Prostate gland (tissue), 2 donors: ENCODE data around the gene UNC119. TPM values are rescaled to one million over a fixed set of nuclear protein-coding genes. Genes with fewer than 3 reads are reported as not detected.
A peak's percentile ranks its signal among the peaks of the same experiment; 100 is the strongest.

ENCODE experiments used
- DNase-seq: peaks from one replicate; pipeline ENCODE4 v3.0.0-alpha.2; 2019; ENCODE audit warnings: low spot score
- H3K27ac ChIP-seq, 2 donors: fragments of 200-600 bp; sonication (generic); 2 replicates each; pipeline ENCODE4 v1.5.1; 2017 to 2019
- H3K27me3 ChIP-seq: fragments of 200-600 bp; sonication (generic); replicated peaks from 2 replicates; pipeline ENCODE4 v1.5.1; 2019; ENCODE audit not compliant: insufficient read depth
- H3K36me3 ChIP-seq, 2 donors: fragments of 200-600 bp; sonication (generic); 1 replicate in 1 of 2; 2 replicates in 1 of 2; pipeline versions ENCODE4 v1.5.1 to v1.8.1; 2017 to 2019
- H3K4me1 ChIP-seq: fragments of 200-600 bp; sonication (generic); replicated peaks from 2 replicates; pipeline ENCODE4 v1.5.1; 2019
- H3K4me3 ChIP-seq, 2 donors: fragments of 200-600 bp; sonication (generic); 2 replicates each; pipeline ENCODE4 v1.5.1; 2017 to 2019
- H3K9me3 ChIP-seq: fragments of 200-600 bp; sonication (generic); 2 replicates; pipeline ENCODE4 v1.5.1; 2017
- POLR2A ChIP-seq: fragments of 450-650 bp; IDR thresholded peaks from one replicate; pipeline ENCODE4 v1.6.1; 2016; ENCODE audit warnings: antibody characterized with exemption, mild to moderate bottlenecking
- POLR2AphosphoS5 ChIP-seq: sonication (generic); formaldehyde crosslinking; IDR thresholded peaks from one replicate; pipeline ENCODE4 v1.6.1; 2017; ENCODE audit warnings: antibody characterized with exemption
- WGBS: methylation state at CpG from one replicate; pipeline ENCODE4 v1.1.5; 2018; 5-methylcytosine and 5-hydroxymethylcytosine counted together
- intact Hi-C: fragments of 100-400 bp; cut with DNase I; formaldehyde crosslinking; loops from one replicate; pipeline ENCODE4 v1.14.2; 2022
- total RNA-seq, 2 donors: library from RNA; depleted of rRNA; stranded (reverse); fragments of >200 nt; gene quantifications; one replicate each; pipeline ENCODE4 v1.1.0, GENCODE V29; 2016
- TF ChIP-seq, protein P1 (sequence below), 4 experiments: fragments of 200-600 bp in 2 of 4; fragments of 450-650 bp in 2 of 4; sonication (generic) in 2 of 4; IDR thresholded peaks; 1 replicate in 3 of 4; 2 replicates in 1 of 4; pipeline ENCODE4 v1.5.1; 2016 to 2019; ENCODE audit warnings: antibody characterized with exemption in 4 of 4, mild to moderate bottlenecking in 2 of 4, moderate library complexity in 2 of 4

Gene UNC119
- 100 to 1,000 TPM in 1 of 2 donors, 10 to 100 TPM in 1; 51.1 to 154 TPM for total RNA-seq

DNA sequence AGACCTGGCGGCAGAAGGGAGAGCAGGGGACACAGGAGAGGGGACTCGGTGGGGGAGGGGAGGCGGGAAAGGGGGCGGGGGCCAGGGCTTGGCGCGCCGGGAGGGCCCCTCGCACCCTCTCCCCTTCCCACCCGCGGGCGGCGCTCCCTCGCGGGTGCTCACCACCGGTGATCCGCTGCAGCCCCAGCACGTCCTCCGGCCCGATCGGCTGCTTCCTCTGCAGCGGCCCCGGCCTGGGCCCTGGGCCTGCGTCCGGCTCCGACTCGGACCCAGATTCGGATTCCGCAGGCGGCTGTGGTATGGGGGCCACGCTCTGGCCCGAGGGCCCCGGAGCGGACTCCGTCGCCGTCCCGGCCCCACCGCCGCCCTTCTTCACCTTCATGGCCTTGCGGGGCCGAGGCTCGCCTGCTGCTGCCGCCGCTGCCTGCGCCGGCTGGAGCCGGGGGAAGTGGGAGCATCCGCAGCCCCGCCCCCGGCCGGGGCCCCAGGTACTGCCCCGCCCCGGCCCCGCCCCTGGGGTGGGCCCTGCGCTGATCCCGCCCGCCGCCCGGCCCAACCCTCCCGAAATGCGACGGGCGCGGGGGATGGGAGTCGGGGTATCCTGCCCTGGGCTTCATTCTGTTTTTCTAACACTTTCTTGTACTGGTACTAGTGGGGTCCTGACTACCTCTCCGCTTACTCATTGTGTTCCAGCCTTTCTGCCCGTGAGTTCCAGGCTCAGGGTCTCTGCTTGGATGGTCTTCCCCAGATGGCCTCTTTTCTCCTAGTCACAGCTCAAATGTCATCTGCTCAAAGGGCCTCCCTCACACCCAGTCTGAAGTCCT lies at the start of gene UNC119:
Gene UNC119 (minus strand): TSS at position 449 of the 824 bp plus-strand sequence. CDS start 67 bp downstream, at position 382.
- TF ChIP-seq POLR2A = peak; percentile 81
- no peak for TF ChIP-seq POLR2AphosphoS5
- Histone ChIP-seq H3K4me3 (peak within 1 kb of the TSS; percentile 60 to 93), H3K36me3 (peaks cover 0 to 5% of the 10 kb centered on the region in 2 donors), H3K27me3 (no peaks in the 10 kb centered on the region), H3K4me1 (no peaks in the 10 kb centered on the region), H3K27ac (peak within 1 kb of the TSS; percentile 37 to 68), H3K9me3 (no peaks in the 10 kb centered on the region)
- DNase-seq = peak; percentile 73
- 1% methylated on average over 65 of the region's 67 CpGs for WGBS
- intact Hi-C loops = no loop called here

DNA sequence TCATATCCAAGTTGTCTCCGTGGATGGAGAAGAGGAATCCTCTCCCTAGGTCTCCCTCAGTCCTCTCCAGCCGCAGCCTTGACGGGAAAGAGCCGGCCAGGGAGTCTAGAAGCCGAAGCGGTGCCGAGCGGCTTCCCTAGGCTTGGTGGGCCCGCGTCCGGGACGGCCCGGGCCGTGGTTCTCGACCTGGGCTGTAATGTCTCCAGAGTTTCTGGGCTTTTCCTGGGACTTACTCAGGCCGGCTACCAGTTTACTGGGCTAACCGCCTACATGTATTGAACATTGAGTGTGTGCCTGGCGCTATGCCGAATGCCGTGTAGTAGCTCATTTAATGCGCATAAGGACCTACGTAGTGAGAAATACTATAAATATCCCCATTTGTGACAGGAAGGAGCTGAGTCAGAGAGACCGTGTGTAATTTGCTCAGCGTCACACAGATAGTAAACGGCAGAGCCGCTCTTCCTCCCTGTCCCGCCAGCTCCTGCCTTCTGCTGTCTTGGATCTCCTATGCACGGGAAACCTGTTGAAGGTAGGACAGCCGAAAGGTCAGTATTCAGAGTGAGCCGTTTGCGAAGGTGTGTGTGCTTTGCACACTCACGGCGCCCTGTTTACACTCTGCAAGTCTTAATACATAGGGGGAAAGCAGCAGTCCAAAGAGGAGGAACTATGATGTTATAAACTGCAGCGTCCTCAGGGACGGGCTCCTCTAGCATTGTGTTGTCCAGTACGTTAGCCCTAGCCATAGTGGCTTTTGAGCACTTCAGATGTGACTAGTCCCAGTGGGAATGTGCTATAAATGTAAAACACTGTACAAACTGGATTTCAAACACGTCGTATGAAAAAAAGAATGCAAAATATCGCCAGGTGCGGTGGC lies 47.1 kb upstream of the UNC119 start:
- intact Hi-C loops = no loop called here
- 5% methylated on average over 37 of the region's 40 CpGs for WGBS
- DNase-seq = peak; percentile 56
- Histone ChIP-seq H3K9me3 (no peaks in the 10 kb centered on the region), H3K27me3 (no peaks in the 10 kb centered on the region), H3K36me3 (no peaks in the 10 kb centered on the region), H3K27ac (peak overlapping the region; percentile 94 to 96), H3K4me3 (peak overlapping the region; percentile 47 to 53), H3K4me1 (no peaks in the 10 kb centered on the region)
- TF ChIP-seq, protein P1, sequence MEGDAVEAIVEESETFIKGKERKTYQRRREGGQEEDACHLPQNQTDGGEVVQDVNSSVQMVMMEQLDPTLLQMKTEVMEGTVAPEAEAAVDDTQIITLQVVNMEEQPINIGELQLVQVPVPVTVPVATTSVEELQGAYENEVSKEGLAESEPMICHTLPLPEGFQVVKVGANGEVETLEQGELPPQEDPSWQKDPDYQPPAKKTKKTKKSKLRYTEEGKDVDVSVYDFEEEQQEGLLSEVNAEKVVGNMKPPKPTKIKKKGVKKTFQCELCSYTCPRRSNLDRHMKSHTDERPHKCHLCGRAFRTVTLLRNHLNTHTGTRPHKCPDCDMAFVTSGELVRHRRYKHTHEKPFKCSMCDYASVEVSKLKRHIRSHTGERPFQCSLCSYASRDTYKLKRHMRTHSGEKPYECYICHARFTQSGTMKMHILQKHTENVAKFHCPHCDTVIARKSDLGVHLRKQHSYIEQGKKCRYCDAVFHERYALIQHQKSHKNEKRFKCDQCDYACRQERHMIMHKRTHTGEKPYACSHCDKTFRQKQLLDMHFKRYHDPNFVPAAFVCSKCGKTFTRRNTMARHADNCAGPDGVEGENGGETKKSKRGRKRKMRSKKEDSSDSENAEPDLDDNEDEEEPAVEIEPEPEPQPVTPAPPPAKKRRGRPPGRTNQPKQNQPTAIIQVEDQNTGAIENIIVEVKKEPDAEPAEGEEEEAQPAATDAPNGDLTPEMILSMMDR (IDR thresholded peaks at IDR 0.05) = no peak
- TF ChIP-seq POLR2A (no peak), POLR2AphosphoS5 (peak; percentile 8)

DNA sequence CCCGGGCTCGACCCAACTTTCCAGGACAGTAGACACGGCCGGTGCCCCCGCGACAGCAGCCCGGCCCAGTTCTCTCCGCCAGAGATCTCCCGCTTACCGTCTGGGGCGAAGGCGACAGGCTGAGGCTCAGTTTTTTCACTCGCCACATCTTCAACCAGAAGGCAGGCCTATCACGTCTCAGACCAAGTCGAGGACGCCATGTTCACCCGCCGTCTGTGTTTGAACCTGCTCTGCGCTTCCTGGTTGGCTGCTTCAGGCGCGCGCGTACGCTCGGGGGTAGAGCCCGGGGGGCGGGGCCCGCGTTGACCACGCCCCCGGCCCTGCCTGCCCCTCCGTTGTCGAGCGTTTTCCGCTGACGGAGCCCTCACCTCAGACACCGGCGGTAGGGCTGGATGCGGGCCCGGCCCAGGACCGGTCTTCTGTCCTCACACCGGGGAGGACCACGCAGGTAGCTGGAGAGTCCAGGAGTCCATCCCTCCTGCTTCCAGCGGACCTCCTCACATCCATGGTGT lies 46.4 kb upstream of the UNC119 start, which contains the start of gene SPAG5:
Gene SPAG5 (minus strand): TSS at position 227 of the 512 bp plus-strand sequence. CDS start 79 bp downstream, at position 148.
- Histone ChIP-seq H3K36me3 (no peaks in the 10 kb centered on the region), H3K27me3 (no peaks in the 10 kb centered on the region), H3K4me3 (peak within 1 kb of the TSS; percentile 47 to 53), H3K27ac (peak within 1 kb of the TSS; percentile 94 to 96), H3K4me1 (no peaks in the 10 kb centered on the region), H3K9me3 (no peaks in the 10 kb centered on the region)
- WGBS = under 1% methylated on average over 38 of the region's 44 CpGs
- intact Hi-C loops = no loop called here
- TF ChIP-seq POLR2AphosphoS5 = peak; percentile 95
- TF ChIP-seq POLR2A = peak; percentile 88
- TF ChIP-seq, protein P1 (IDR thresholded peaks at IDR 0.05) = no peak
- peak; percentile 95 for DNase-seq

DNA sequence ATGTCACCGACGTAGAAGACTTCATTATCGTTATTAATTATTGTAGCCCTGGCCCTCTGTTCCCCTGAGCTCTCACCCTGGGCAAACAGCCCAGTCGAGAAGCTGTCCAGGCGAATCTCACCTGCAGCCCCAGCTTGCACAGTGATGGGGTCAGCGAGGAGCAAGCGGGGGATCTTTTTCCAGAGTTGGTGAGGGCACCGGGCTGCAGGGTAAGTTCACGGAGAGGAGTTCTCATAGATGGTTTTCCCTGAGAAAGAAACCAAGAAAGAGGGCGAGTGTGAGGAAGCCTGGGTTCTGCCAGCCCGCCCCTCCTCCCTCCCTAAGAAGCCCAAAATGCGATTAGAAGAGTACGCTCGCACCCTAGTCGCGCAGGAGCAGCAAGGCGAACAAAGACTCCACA lies 46.0 kb upstream of the UNC119 start:
- H3K4me3 ChIP-seq = peak overlapping the region; percentile 47 to 53
- DNase-seq = no peak
- H3K36me3 ChIP-seq = no peaks in the 10 kb centered on the region
- whole genome bisulfite sequencing = 4% methylated on average over 17 of the region's 17 CpGs
- TF ChIP-seq POLR2AphosphoS5 = no peak
- TF ChIP-seq, protein P1 (IDR thresholded peaks at IDR 0.05) = no peak
- peak overlapping the region; percentile 94 to 96 for H3K27ac ChIP-seq
- H3K4me1 ChIP-seq = no peaks in the 10 kb centered on the region
- intact Hi-C loops = no loop called here
- no peaks in the 10 kb centered on the region for H3K27me3 ChIP-seq
- H3K9me3 ChIP-seq = no peaks in the 10 kb centered on the region
